HUDEP-2 (cell line): ENCODE measurements around the gene FOSL1.

Experiments
- DNase-seq, 76 experiments: peaks; one replicate each; lab custom pipeline; 2025; ENCODE audit not compliant: unreplicated experiment in 76 of 76; lab: John Stamatoyannopoulos, UW

Gene FOSL1

DNA sequence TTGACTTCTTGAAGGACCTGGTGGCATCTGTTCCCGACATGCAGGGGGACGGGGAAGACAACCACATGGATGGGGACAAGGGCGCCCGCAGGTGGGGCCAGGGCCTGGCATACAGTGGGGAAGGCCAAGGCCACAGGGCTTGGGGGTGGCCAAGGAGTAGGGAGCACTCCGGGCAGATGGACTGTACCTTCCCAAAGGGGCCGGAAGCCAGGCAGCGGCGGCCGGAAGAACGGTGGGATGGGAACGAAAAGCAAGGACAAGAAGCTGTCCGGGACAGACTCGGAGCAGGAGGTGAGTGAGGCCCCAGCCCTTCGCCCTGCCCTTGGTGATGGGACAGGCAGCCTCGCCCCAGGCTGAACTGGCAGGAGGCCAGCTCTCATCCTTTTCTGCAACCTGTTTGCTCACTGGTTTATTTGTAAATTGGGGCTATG is 20.2 kb upstream of the FOSL1 start:
- peak in 17 of 76 experiments; percentile 6 to 46 (median 14) for DNase-seq

DNA sequence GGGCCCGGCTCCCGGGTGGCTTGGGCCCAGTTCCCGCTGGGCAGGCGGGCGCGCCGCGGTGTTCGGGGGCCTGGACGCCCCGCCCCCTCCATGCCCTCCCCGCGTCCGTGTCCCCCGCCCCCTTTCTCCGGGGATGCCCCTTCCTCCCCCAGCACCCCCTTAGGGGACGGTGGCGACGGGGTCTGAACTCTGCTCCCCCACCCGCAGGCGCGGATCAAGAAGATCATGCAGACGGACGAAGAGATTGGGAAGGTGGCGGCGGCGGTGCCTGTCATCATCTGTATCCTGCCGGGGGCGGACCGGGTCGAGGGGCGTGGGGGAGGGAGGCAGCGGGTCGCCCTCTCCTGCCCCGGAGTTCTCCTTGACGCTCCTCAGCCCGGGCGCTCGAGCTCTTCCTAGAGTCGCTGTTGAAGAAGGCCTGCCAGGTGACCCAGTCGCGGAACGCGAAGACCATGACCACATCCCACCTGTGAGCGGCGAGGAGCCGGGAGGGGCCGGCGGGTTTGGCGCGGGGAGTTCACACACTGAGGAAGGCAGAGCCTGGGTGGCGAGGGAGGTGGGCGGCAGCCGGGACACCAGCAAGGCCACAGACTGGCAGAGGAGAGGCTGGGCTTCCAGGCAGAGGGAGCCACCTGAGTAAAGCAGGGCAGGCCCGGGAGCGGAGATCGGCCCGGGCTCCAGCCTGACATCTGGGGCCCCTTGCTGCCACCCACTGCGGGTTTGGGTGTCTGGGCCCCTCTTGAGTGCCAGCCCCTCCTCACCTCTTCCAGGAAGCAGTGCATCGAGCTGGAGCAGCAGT is 19.6 kb upstream of the FOSL1 start:
- DNase-seq: peak in 9 of 76 experiments; percentile 16 to 51 (median 36)

DNA sequence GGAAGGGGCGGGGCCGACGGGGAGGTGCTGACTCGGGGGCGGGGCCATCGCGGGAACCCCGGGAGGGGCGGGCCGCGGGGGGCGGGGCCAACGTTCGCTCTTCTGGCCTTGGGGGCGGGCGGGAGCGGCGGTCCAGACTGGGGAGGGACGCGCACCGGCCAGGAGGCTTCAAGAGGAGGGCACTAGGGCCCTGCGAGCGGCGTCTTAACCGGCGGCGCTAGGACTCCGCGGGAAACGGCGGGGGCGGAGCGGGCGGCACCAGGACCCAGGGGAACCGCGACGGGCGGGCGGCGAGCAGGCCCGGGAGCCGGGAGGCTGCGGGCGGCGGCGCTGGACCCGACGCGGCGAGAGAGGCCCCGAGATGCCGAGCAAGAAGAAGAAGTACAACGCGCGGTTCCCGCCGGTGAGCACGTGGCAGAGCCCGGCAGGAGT is 19.0 kb upstream of the FOSL1 start, which contains the start of gene DRAP1:
DRAP1 (plus strand) TSS at position 286 of the 432 bp plus-strand sequence; CDS start at position 362, 76 bp downstream.
- DNase-seq: peak in 75 of 76 experiments; percentile 61 to 99 (median 97)

DNA sequence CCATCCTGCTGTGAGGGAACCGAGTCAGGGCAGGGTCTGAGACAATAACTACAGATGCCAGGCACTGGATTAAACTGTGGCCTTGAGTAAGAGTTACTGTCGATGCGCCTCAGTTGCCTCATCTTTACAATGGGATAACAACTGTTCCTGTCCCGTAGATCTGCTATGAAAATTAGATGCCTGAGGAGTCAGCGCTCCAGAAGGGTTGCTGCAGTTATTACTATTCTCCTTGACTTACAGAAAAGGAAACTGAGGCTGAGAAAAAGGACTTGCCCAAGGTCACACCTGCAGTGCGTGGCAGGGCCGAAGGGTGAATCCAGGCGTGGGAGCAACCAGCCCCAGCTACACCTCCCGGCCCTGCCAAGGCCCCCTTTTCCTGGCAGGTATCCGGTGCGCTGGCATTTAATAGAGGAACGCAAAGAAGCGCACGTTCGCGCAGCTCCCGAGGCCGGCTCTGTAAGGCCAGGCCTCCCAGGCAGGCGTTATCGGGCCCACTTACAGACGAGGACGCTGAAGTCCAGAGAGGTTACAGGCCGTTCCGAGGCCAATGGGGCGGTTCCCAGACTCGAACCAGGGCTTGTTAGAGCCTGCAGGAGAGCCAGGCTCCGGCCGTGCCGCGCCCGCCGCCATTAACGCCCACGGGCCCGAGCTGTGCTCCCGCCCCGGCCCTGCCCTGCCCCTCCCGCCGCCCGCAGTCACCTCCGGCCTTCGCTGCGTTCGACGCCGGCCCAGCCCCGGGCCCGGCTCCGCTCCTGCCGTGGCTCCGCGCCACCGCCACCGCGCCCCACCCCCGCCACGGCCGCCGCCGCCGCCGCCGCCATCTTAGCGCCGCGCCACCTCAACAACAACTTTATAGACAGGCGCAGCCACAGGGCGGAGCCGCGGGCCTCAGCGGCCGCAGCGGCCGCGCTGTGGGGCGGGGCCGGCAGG is 18.3 kb upstream of the FOSL1 start, which contains the start of gene C11orf68:
C11orf68 (minus strand) TSS at position 852 of the 930 bp plus-strand sequence; CDS start at position 821, 31 bp downstream.
- DNase-seq: peak in 26 of 76 experiments; percentile 39 to 75 (median 54)

DNA sequence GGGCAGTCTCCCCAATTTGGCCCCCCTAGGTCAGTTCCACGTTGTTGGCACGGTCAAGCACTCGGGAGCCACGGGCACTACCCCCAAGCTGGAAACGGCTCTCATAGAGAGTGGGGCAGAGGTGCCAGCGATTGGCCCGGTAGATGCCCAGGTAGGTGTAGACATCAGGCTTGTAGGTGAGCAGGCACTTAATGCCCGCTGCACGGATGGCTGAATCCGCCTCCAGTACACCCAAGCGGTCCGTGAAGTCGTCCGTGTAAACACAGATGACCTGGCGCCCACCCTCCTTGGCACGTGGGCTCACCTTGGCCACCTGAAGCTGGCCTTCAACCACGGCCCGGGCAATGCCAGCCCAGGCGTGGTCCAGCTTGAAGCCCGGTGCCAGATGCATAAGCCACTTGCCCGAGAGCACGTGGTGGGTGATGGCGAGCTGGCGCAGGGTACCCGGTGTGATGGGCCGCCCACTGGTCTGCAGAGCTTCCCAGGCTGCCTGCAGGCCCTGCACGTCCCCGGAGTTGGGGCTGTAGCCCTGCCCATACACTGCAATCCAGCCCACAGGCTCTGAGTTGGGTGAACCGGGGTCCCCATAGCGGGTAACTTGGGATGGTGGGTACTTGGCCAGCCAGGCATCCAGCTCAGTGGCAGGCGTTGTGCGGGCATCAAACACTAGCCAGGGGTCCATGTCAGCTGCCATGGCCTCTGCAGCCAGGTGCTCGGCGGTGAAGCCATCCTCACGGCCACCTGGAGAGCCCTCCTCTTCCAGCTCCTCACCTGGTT is 17.4 kb upstream of the FOSL1 start:
- no peak for DNase-seq

DNA sequence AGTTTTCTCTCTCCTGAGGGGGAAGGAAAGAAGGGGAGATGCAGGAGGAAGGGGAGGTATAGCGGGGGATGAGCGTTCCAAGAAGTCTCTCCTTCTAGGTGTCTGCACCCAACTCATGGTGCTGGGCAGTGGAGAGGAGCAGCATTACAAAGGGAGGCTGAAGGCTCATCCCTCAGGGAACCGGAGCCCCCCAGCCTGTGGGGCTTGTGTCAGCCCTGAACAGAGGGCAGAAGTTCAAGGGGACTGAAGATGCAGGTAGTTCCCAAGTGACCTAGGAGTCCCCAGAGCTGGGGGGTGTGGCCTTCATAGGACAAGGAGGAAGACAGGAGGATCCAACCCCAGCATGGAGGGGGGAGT is 16.9 kb upstream of the FOSL1 start:
- no peak for DNase-seq

DNA sequence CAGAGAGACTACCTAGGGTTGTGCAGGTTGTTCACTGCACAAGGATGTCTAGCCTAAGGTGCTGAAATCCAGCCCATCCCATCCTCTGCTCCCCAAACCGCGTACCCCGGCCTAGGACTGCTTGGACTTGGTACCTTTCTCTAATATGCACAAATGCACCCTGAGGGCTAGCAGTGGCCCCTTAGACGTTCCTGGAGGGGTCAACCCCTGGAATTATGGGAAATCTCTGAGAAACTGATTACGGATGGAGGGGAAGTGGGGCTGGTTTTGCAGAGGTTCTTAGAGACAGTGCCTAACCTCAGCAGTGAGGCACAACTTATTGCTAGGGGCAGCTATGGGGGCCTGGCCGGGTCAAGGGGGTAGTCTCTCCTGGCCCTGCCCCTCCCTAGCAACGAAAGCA is 16.2 kb upstream of the FOSL1 start:
- no peak for DNase-seq

DNA sequence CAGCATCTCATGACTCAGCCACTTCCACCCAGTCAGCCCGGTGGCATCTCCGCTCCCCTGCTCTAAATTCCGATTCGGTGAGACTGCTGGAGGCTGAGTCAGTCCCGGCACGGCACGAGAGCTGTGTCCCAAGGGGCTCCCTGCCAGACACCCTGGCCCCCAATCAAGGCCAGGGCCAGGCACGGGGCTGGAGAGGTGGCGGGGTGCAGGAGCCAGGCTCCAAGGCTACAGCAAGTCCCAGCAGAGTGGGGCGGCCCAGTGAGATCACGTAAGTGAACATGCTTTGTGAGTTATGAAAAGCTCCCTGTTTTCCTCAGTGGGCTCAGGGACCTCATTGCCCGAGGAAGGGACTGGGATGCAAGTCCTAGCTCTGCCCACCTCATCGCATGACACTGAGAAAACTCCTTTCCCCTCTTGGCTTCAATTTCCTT is 15.6 kb upstream of the FOSL1 start:
- DNase-seq: peak in 1 of 76 experiments; percentile 24

DNA sequence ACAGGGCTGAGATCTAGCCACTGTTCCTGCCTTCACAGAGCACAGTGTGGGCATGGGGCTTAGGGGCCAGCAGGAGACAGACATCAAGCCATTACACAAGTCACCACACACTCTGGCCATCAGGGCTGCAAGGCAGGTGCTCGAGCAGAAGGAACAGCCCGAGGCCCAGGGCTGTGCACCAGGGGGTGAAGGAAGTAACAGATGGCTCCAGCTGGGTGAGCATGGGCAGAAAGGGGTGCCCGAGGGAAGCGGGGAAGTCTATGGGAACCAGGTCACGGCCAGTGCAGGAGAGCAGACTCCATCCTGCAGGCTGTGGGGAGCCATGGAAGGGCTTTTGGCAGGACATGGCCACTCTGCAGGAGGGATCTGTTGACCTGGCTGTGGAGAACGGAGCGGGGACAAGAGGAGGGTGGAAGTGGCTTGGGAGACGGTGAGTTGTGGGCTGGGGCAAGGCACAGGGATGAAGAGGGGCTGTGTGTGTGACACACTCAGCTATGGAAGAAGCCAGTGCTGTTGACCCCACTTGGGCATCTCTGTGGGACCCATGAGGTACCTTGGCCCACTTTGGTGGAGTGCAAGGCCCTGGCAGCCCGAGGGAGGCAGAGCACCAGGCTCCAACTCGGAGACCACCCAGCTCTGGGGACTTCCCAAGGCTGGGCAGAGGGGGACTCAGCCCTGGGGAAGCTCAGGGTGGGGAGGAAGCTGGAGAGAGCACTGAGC is 15.1 kb upstream of the FOSL1 start:
- DNase-seq: no peak

DNA sequence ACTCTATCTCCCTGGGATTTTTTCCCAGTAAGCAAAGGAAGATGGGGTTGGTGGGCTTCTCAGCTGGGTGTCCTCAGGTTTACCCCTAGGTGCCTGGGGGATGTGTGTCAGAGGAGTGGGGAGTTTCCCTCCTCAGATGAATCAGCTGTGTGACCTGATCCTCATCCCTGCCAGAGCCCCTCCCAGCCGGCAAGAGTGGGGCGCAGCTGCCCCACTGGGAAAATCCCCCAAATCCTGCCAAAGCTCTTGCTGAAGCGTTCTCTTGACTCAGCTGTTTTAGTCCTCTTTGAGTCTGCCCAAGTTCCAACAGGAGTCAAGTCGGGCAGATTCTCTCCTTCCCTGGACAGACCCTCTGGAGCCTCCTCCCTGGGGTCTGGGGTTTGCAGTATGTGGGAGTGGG is 12.7 kb upstream of the FOSL1 start:
- no peak for DNase-seq

DNA sequence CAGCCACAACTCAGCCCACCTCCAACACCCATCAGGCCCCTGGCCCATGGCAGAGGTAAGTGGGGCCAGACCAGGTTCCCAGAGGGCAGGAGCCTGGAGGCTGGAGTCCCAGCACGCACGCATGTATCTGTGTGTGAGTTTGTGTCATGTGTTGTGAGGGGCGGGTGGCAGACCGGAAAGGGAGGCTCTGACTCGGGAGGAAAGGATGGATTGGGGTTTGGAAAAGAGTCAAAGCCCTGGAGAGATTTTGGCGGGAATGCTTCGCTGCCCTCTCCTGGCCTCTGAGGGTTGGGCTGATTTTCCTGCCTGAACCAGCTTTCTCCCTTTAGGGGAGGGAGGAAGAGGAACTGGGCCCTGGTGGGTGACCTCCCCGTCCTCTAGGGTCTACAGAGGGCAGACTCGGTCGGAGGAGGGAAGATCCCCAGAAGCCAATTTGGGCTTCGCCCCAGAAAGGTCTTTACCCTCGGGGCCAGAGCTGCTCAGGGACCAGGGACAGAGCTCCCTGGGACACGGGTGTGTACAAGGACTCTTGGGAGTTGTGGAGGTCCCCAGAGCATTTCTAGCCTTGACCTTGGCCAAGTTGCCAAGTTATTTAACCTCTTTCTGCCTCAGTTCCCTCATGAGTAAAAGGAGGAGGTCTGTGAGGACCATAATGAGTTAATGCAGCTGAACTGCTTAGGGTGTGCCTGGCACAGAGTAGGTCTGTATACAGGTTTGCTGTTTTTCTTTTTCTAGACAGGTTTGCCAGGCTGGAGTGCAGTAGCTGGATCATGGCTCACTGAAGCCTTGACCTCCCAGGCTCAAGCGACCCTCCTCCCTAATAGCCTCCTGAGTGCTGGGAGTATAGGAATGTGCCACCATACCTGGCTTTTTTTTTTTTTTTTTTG is 11.7 kb upstream of the FOSL1 start:
- peak in 26 of 76 experiments; percentile 11 to 54 (median 28) for DNase-seq

DNA sequence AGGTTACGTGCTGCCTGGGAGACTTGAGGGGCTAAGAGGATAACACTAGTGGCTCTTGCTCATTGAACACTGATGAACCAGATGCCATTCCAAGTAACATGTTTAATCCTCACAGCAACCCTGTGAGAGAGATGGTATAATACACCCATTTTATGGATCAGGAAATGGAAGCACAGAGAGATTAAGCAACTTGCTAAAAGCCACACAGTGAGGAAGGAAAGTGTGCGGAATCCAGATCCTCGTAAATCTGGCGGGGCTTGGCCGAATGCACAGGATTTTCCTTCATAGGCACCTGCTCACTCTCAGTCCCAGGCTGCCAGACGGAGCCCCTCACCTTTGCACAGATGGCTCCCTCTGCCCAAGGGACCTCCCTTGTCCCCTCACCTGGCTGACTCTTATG is 7.7 kb upstream of the FOSL1 start:
- DNase-seq: no peak

DNA sequence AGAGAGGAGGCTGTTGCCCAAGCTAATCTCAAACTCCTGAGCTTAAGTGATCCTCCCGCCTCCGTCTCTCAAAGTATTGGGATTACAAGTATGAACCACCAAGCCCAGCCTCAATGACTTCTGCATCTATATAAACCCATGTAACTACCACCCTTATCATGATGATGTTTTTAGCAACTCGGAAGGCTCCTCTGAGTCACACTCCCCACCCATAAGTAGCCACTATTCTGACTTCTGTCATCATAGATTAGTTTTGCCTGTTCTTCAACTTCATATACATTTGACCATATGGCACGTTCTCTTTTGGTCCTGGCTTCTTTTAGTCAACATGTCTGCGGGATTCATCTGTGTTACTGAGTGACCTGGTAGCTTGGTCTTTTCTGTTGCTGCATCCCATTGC is 6.4 kb upstream of the FOSL1 start:
- DNase-seq: peak in 41 of 76 experiments; percentile 8 to 78 (median 53)

DNA sequence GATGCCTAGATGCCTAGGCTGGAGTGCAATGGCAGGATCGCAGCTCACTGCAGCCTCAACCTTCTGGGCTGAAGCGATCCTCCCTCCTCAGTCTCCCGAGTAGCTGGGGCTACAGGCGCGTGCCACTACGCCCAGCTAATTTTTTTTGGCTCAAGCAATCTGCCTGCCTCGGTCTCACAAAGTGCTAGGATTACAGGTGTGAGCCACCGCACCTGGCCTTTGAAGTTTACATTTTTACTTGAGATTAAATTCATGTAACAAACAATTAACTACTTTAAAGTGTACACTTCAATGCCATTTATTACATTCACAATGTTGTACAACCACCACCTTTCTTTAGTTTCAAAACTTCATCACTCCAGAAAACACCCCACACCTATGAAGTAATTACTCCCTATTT is 3.5 kb upstream of the FOSL1 start:
- no peak for DNase-seq

DNA sequence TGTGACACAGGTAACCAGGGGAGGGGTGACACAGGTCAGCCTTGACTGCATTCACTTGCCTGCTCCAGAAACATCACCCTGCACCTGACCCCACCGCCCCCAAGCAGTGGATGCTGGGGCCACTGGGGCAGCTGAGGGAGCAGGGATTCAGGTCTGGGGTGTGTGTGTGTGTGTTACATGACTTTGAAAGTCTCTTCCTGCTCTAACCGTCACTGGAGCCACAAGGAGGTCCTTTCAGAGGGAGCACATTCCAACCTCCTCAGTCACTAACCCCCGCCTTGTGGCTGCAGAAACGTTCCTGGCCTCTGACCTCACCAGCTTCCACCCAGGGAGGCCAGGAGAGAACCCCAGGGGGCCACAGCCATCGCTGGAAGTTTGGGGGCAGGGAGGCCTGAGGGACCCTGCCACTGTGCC is 2.9 kb upstream of the FOSL1 start:
- no peak for DNase-seq

DNA sequence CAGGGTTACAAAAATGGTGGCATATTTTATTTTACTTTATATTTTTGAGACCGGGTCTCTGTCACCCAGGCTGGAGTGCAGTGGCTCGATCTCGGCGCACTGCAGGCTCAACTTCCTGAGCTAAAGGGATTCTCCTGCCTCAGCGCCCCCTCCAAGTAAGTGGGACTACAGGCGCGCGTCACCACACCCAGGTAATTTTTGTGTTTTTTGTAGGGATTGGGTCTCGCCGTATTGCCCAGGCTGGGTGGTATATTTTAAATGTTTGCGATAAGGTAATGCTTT is 652 bp upstream of the FOSL1 start:
- no peak for DNase-seq

DNA sequence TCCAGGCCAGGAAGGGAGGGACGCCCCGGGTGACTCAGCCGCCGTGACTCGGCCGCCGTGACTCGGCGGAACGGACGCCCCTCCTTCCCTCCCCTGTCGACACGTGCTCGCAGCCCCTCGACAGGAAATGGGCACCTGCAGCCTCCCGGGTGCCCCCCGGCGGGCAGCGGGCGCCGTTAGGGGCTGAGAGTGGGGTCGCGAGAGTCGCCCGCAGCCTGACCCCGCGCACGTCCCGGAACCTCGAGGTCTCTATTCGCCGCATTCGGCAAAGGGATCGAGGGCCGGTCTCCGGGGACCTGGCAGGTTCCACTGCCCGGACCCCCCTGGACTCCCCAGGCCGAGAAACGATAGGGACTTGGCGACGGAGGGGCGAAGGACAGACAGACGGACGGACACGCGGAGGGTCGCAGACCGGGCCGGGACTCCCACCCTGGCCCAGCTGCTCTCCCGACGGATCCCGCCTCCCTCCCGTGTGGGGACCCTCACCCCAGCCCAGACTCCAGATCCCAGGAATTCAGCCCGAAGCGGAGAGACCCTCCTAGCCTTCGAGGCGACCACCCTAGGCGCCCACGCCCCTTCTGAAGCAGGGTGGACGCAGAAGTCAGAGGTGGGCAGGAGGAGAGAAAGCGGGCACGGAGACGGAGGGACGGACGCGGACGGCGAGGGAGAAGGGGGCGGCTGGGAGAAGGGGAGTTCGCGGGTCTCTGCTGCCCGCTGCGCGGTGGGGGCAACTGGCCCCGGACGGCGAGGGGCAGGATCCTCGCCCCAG is 648 bp downstream of the FOSL1 start:
- DNase-seq: peak in 57 of 76 experiments; percentile 6 to 71 (median 47)

DNA sequence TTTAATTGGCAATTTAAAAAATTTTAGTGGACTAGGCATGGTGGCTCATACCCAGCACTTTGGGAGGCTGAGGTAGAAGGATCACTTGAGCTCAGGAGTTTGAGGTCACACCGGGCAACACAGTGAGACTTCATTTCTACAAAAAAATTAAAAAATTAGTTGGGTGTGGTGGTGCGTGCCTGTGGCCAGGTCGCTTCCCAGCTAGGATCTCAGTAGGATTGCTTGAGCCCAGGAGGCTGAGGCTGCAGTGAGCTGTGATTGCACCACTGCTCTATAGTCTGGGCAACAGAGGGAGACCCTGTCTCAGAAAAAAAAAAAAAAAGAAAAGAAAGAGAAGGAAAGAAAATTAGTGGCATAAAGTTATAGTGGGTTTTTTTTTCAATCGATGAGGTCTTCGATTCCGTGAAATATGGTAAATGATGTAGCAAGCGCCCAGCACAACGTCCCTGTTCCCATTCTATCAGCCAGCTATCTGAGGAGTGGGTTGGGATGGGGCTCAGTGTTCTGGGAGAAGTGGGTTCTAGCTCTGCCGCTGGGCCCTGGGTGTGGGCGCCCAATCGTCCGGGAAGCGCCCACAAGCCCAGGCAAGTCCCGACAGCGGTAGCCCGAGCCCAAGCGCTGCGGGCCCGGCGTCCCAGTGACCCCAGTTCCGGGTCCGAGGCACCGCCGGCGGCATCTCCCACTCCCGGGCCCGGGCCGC is 1.4 kb downstream of the FOSL1 start:
- DNase-seq: no peak
